IMR-90 (cell line): ENCODE measurements around the gene TSR1. TPM values are rescaled to one million over a fixed set of nuclear protein-coding genes. Genes with fewer than 3 reads are reported as not detected.

Experiments
- ATAC-seq: fragments of 200-7000 bp; cut with Tn5 transposase; 2 replicates; pipeline ENCODE4 v1.9.1; 2020; ENCODE audit warnings: low read depth, mild to moderate bottlenecking, moderate library complexity
- BruUV-seq: library from RNA; stranded (reverse); fragments of 400-500 nt; replicated peaks from 2 replicates; lab custom pipeline; 2021; lab: Mats Ljungman, UMichigan
- CTCF ChIA-PET: fragments of 300-600 bp; formaldehyde crosslinking; extraction: SDS; loops from one replicate; lab custom pipeline; 2021; ENCODE audit warnings: antibody characterized with exemption; lab: Yijun Ruan, JAX
- POLR2A ChIA-PET: fragments of 300-600 bp; sonication (Branson Sonifier 250); formaldehyde crosslinking; loops from one replicate; lab custom pipeline; 2022; ENCODE audit warnings: antibody characterized with exemption; ENCODE audit not compliant: unreplicated experiment; lab: Charles Lee
- DNase-seq: peaks from one replicate; pipeline ENCODE4 v3.0.0; 2013
- H2AFZ ChIP-seq: replicated peaks from 2 replicates; pipeline ENCODE3; 2013; ENCODE audit warnings: low read length, mild to moderate bottlenecking; ENCODE audit not compliant: poor library complexity
- H2AK5ac ChIP-seq: 2 replicates; pipeline ENCODE4 v1.6.1; 2013; ENCODE audit warnings: low read depth, low read length, inconsistent platforms
- H2AK9ac ChIP-seq: replicated peaks from 2 replicates; pipeline ENCODE3; 2013; ENCODE audit warnings: mild to moderate bottlenecking, low read depth, low read length, moderate library complexity; ENCODE audit not compliant: poor library complexity
- H2BK120ac ChIP-seq: 2 replicates; pipeline ENCODE4 v1.6.1; 2013; ENCODE audit warnings: low read depth, low read length, inconsistent platforms
- H2BK15ac ChIP-seq: 3 replicates; pipeline ENCODE4 v1.6.1; 2013; ENCODE audit warnings: low read depth, low read length, inconsistent platforms
- H2BK20ac ChIP-seq: 2 replicates; pipeline ENCODE4 v1.6.1; 2013; ENCODE audit warnings: low read depth, mild to moderate bottlenecking, inconsistent platforms, low read length, moderate library complexity
- H2BK5ac ChIP-seq: 2 replicates; pipeline ENCODE4 v1.6.1; 2013; ENCODE audit warnings: mild to moderate bottlenecking, low read depth, low read length, inconsistent platforms; ENCODE audit not compliant: poor library complexity, severe bottlenecking
- H3K14ac ChIP-seq: replicated peaks from 2 replicates; pipeline ENCODE4 v1.6.1; 2013; ENCODE audit warnings: low read depth, low read length, inconsistent platforms
- H3K18ac ChIP-seq: 2 replicates; pipeline ENCODE4 v1.6.1; 2013; ENCODE audit warnings: low read depth, low read length, control low read depth
- H3K23ac ChIP-seq: 2 replicates; pipeline ENCODE4 v1.6.1; 2013; ENCODE audit warnings: low read depth, low read length, inconsistent platforms
- H3K27ac ChIP-seq: 2 replicates; pipeline ENCODE4 v1.5.1; 2013; ENCODE audit warnings: mild to moderate bottlenecking, control low read depth, low read length; ENCODE audit not compliant: insufficient read depth
- H3K27me3 ChIP-seq: 2 replicates; pipeline ENCODE4 v1.6.1; 2013; ENCODE audit warnings: low read length; ENCODE audit not compliant: control insufficient read depth, insufficient read depth
- H3K36me3 ChIP-seq: 2 replicates; pipeline ENCODE4 v1.6.1; 2013; ENCODE audit warnings: low read length, mixed read lengths; ENCODE audit not compliant: control insufficient read depth, insufficient read depth
- H3K4ac ChIP-seq: 2 replicates; pipeline ENCODE4 v1.6.1; 2013; ENCODE audit warnings: low read depth, low read length, inconsistent platforms
- H3K4me1 ChIP-seq: 2 replicates; pipeline ENCODE4 v1.6.1; 2013; ENCODE audit warnings: low read length, mixed read lengths; ENCODE audit not compliant: control insufficient read depth, insufficient read depth
- H3K4me2 ChIP-seq: 2 replicates; pipeline ENCODE4 v1.6.1; 2013; ENCODE audit warnings: low read depth, mild to moderate bottlenecking, control low read depth, low read length, moderate library complexity
- H3K4me3 ChIP-seq: 2 replicates; pipeline ENCODE4 v1.5.1; 2013; ENCODE audit warnings: low read depth, mild to moderate bottlenecking, control low read depth, low read length, moderate library complexity; ENCODE audit not compliant: insufficient read depth
- H3K56ac ChIP-seq: 2 replicates; pipeline ENCODE4 v1.6.1; 2013; ENCODE audit warnings: low read length, inconsistent platforms; ENCODE audit not compliant: insufficient read depth; ENCODE audit errors: extremely low read depth
- H3K79me1 ChIP-seq, 2 experiments: 2 replicates each; pipeline ENCODE4 v1.6.1; 2013; ENCODE audit warnings: low read length in 2 of 2, inconsistent platforms in 1 of 2, low read depth in 1 of 2
- H3K9ac ChIP-seq: 2 replicates; pipeline ENCODE4 v1.6.1; 2013; ENCODE audit warnings: low read depth, low read length, control low read depth
- H3K9me1 ChIP-seq: 2 replicates; pipeline ENCODE4 v1.6.1; 2013; ENCODE audit warnings: low read length, inconsistent platforms; ENCODE audit not compliant: insufficient read depth
- H3K9me3 ChIP-seq: 2 replicates; pipeline ENCODE4 v1.6.1; 2013; ENCODE audit warnings: low read length; ENCODE audit not compliant: control insufficient read depth, insufficient read depth
- H4K20me1 ChIP-seq: 2 replicates; pipeline ENCODE4 v1.6.1; 2013; ENCODE audit warnings: low read length, inconsistent platforms; ENCODE audit not compliant: insufficient read depth
- H4K5ac ChIP-seq: 2 replicates; pipeline ENCODE4 v1.6.1; 2013; ENCODE audit warnings: mild to moderate bottlenecking, low read depth, low read length, control low read depth
- H4K8ac ChIP-seq, 2 experiments: 2 replicates each; pipeline ENCODE4 v1.6.1; 2013; ENCODE audit warnings: low read depth in 2 of 2, low read length in 2 of 2, control low read depth in 1 of 2, inconsistent platforms in 1 of 2
- H4K91ac ChIP-seq: 2 replicates; pipeline ENCODE4 v1.6.1; 2013; ENCODE audit warnings: low read depth, low read length, inconsistent platforms; ENCODE audit not compliant: insufficient read depth
- CEBPB ChIP-seq: IDR thresholded peaks from 2 replicates; pipeline ENCODE4 v1.6.1; 2012; ENCODE audit warnings: low read depth, low read length, improper control_type of control experiment
- CHD1 ChIP-seq: IDR thresholded peaks from 2 replicates; pipeline ENCODE4 v1.6.1; 2012; ENCODE audit warnings: low read depth, low read length, improper control_type of control experiment
- CTCF ChIP-seq: conservative IDR thresholded peaks from 2 replicates; pipeline ENCODE4 v1.5.1; 2012; ENCODE audit warnings: mild to moderate bottlenecking, low read depth, low read length, improper control_type of control experiment
- MAFK ChIP-seq: IDR thresholded peaks from 2 replicates; pipeline ENCODE4 v1.6.1; 2012; ENCODE audit warnings: low read depth, low read length, improper control_type of control experiment
- MAZ ChIP-seq: IDR thresholded peaks from 2 replicates; pipeline ENCODE4 v1.6.1; 2012; ENCODE audit warnings: low read depth, mild to moderate bottlenecking, low read length, improper control_type of control experiment, moderate library complexity, borderline replicate concordance
- MXI1 ChIP-seq: IDR thresholded peaks from 2 replicates; pipeline ENCODE4 v1.6.1; 2012; ENCODE audit warnings: low read depth, mild to moderate bottlenecking, low read length, moderate library complexity, borderline replicate concordance
- POLR2A ChIP-seq: IDR thresholded peaks from 2 replicates; pipeline ENCODE4 v1.6.1; 2012; ENCODE audit warnings: mild to moderate bottlenecking, low read depth, low read length
- WGBS, 2 experiments: methylation state at CpG; one replicate each; pipeline versions ENCODE4 v1.1.5 to v1.1.7; 2013; ENCODE audit warnings: missing lambda C conversion rate in 2 of 2; ENCODE audit not compliant: insufficient read length in 1 of 2; ENCODE audit errors: extremely low coverage in 2 of 2; 5-methylcytosine and 5-hydroxymethylcytosine counted together
- dilution Hi-C: fragments of 300-500 bp; cut with HindIII; formaldehyde crosslinking; loops from one replicate; pipeline ENCODE4 v1.14.3; 2018; ENCODE audit warnings: low sequenced_read_pairs; ENCODE audit not compliant: unreplicated experiment
- in situ Hi-C: fragments of 300-500 bp; cut with MboI; formaldehyde crosslinking; loops from 3 replicates; pipeline ENCODE4 v1.14.3; 2019; ENCODE audit warnings: low sequenced_read_pairs, inconsistent platforms, mixed read lengths
- intact Hi-C: fragments of 100-400 bp; cut with micrococcal nuclease; formaldehyde crosslinking; loops from 2 replicates; pipeline ENCODE4 v1.10.0; 2022
- polyA plus RNA-seq, 3 experiments: library from polyadenylated mRNA; depleted of rRNA; stranded (reverse); fragments of >200 nt; gene quantifications; 2 replicates each; pipeline ENCODE4 v1.2.3, GENCODE V29; 2012; ENCODE audit warnings: low replicate concordance in 1 of 3
- total RNA-seq: library from RNA; depleted of rRNA; stranded (reverse); fragments of >200 nt; gene quantifications from 2 replicates; pipeline ENCODE4 v1.2.3, GENCODE V29; 2012

TSR1 gene
- total and polyA plus RNA-seq, 2 of the 4 experiments (the other 2 are of a cell fraction): 22.6 to 72.6 TPM

DNA sequence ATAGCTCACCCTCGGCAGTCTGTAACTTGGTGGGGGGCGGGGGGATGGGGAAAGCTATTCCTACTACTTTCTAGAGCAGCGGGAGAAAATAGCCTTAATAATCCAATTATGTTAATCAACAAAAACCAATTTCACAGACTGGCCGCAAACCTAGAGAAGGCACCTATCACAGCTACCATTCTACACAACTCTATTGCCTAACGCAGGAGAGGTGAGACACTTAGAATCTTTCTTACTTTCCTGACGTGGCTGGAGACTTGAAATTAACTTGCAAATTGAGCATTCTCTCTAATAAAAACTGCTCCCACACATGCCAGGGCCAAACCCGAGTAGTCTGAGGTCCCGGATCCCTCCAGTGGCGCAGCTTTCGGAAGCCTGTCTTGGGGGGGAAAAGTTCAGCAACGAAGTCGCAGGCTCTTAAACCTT lies 33.5 kb downstream of the TSR1 start:
- Histone ChIP-seq H3K4me2 (peak overlapping the region; percentile 90), H3K4me3 (peak overlapping the region; percentile 96), H3K9me1 (no peaks in the 10 kb centered on the region; the same call in 1 of the 2 replicates), H3K9ac (peak overlapping the region; percentile 88), H3K18ac (peak overlapping the region; percentile 33; the same call in 1 of the 2 replicates), H3K9me3 (no peaks in the 10 kb centered on the region), H3K4ac (peak overlapping the region; percentile 9), H2AK9ac (peak overlapping the region; percentile 77), H2BK5ac (peak overlapping the region; percentile 98), H2AK5ac (no peak overlapping the region), H2BK15ac (no peak overlapping the region), H3K4me1 (no peaks in the 10 kb centered on the region), H4K5ac (peak overlapping the region; percentile 18), H3K14ac (peak overlapping the region; percentile 28), H2AFZ (peak overlapping the region; percentile 96), H4K91ac (no peak overlapping the region; the same call in 1 of the 2 replicates), H4K20me1 (no peaks in the 10 kb centered on the region; the same call in 1 of the 2 replicates), H2BK20ac (no peak overlapping the region), H3K56ac (peak overlapping the region; percentile 57; the same call in 1 of the 2 replicates), H3K23ac (peak overlapping the region; percentile 44), H3K27ac (peak overlapping the region; percentile 97), H2BK120ac (no peak overlapping the region), H3K79me1 (peaks cover 13 to 66% of the 10 kb centered on the region in 2 experiments), H4K8ac (peak overlapping the region in 1 of 2 experiments; percentile 12; a peak in 1 of 4 replicates), H3K27me3 (no peaks in the 10 kb centered on the region), H3K36me3 (peaks cover 17% of the 10 kb centered on the region)
- in situ Hi-C loops: no loop called here
- ATAC-seq (no peak; the same call in 1 of the 2 replicates), DNase-seq (peak; percentile 6)
- no TSS peak for BruUV-seq
- ChIA-PET POLR2A (no interaction called here), CTCF (interaction anchor here (0.6 kb wide), 2 partner anchors 226 to 394 kb away, joined by 3 read pairs; no protein-coding TSS in a partner anchor)
- no peak for TF ChIP-seq MXI1
- TF ChIP-seq CHD1: no peak
- 0 out of 2 replicates have a peak, but pooled peaks have one; percentile 37 for TF ChIP-seq CEBPB
- no peak for TF ChIP-seq POLR2A
- TF ChIP-seq MAFK: no peak
- TF ChIP-seq MAZ: no peak
- TF ChIP-seq CTCF: no peak
- dilution Hi-C loops: no loop called here
- WGBS, 2 experiments: no CpG with 5 or more reads among the region's 12 CpGs
- intact Hi-C loops: no loop called here
